ENCODE measurements around the gene ARHGEF11. TPM values are rescaled to one million over a fixed set of nuclear protein-coding genes. Genes with fewer than 3 reads are reported as not detected.

Gene ARHGEF11
- total RNA-seq, 1 experiment from 2014 or later = 38.1 TPM

DNA sequence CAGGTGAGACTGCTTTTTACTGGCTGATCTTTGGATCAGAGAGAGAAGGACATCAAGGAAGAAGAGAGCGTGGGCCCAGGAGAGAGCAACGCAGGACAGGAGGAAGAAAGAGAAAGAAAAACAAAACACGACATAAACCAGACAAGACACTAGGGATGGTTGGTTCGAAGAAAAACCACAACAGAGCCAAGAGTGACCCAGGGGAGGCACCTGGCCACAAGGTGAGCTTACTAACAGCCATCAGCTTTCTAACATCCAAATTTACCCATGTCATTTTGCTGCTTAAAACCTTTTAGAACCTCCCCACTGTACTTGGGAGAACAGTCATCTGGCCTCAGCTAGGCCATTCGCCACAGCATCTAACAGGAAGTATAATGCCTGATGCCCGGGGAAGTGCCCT is 57.8 kb downstream of the ARHGEF11 start:
- Mint-ChIP-seq H3K4me3 (no peak overlapping the region), H3K27me3 (ENCODE audit: low read depth) (no peaks in the 10 kb centered on the region), H3K9me3 (no peaks in the 10 kb centered on the region), H3K27ac (no peak overlapping the region), H3K4me1 (peaks cover 12% of the 10 kb centered on the region), H3K36me3 (peaks cover 14% of the 10 kb centered on the region)
- ATAC-seq (no peak), DNase-seq (ENCODE audit: low spot score) (no peak)
- CTCF ChIA-PET = interaction anchor here (1.2 to 1.3 kb wide), 3 partner anchors 9 to 18 kb away, joined by 3 to 5 read pairs (median 3); no protein-coding TSS in a partner anchor
- POLR2A ChIA-PET = no interaction called here
- TF ChIP-seq NFE2L1 (CRISPR knock-in tag; IDR thresholded peaks at IDR 0.05) (no peak), TCF7 (CRISPR knock-in tag; IDR thresholded peaks at IDR 0.05; ENCODE audit: low read depth) (no peak), GRHL2 (CRISPR knock-in tag; IDR thresholded peaks at IDR 0.05; ENCODE audit: insufficient replicate concordance, severe bottlenecking) (no peak), ZNF423 (CRISPR knock-in tag; IDR thresholded peaks at IDR 0.05) (no peak), KAT7 (CRISPR knock-in tag; IDR thresholded peaks at IDR 0.05; ENCODE audit: borderline replicate concordance) (no peak), JAZF1 (CRISPR knock-in tag; IDR thresholded peaks at IDR 0.05) (no peak), EMX1 (CRISPR knock-in tag; IDR thresholded peaks at IDR 0.05) (no peak), TEAD1 (CRISPR knock-in tag; IDR thresholded peaks at IDR 0.05) (no peak), HMGA2 (CRISPR knock-in tag; IDR thresholded peaks at IDR 0.05) (no peak)
- TF ChIP-seq, protein P1, sequence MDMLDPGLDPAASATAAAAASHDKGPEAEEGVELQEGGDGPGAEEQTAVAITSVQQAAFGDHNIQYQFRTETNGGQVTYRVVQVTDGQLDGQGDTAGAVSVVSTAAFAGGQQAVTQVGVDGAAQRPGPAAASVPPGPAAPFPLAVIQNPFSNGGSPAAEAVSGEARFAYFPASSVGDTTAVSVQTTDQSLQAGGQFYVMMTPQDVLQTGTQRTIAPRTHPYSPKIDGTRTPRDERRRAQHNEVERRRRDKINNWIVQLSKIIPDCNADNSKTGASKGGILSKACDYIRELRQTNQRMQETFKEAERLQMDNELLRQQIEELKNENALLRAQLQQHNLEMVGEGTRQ (CRISPR knock-in tag; IDR thresholded peaks at IDR 0.05) = no peak
- TF ChIP-seq, protein P2, sequence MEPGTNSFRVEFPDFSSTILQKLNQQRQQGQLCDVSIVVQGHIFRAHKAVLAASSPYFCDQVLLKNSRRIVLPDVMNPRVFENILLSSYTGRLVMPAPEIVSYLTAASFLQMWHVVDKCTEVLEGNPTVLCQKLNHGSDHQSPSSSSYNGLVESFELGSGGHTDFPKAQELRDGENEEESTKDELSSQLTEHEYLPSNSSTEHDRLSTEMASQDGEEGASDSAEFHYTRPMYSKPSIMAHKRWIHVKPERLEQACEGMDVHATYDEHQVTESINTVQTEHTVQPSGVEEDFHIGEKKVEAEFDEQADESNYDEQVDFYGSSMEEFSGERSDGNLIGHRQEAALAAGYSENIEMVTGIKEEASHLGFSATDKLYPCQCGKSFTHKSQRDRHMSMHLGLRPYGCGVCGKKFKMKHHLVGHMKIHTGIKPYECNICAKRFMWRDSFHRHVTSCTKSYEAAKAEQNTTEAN (CRISPR knock-in tag; IDR thresholded peaks at IDR 0.05) = no peak
- TF ChIP-seq, protein P3, sequence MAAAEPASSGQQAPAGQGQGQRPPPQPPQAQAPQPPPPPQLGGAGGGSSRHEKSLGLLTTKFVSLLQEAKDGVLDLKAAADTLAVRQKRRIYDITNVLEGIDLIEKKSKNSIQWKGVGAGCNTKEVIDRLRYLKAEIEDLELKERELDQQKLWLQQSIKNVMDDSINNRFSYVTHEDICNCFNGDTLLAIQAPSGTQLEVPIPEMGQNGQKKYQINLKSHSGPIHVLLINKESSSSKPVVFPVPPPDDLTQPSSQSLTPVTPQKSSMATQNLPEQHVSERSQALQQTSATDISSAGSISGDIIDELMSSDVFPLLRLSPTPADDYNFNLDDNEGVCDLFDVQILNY (CRISPR knock-in tag; IDR thresholded peaks at IDR 0.05) = no peak
- TF ChIP-seq, protein P4, sequence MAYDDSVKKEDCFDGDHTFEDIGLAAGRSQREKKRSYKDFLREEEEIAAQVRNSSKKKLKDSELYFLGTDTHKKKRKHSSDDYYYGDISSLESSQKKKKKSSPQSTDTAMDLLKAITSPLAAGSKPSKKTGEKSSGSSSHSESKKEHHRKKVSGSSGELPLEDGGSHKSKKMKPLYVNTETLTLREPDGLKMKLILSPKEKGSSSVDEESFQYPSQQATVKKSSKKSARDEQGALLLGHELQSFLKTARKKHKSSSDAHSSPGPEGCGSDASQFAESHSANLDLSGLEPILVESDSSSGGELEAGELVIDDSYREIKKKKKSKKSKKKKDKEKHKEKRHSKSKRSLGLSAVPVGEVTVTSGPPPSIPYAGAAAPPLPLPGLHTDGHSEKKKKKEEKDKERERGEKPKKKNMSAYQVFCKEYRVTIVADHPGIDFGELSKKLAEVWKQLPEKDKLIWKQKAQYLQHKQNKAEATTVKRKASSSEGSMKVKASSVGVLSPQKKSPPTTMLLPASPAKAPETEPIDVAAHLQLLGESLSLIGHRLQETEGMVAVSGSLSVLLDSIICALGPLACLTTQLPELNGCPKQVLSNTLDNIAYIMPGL (CRISPR knock-in tag; IDR thresholded peaks at IDR 0.05) = no peak
- TF ChIP-seq, protein P5, sequence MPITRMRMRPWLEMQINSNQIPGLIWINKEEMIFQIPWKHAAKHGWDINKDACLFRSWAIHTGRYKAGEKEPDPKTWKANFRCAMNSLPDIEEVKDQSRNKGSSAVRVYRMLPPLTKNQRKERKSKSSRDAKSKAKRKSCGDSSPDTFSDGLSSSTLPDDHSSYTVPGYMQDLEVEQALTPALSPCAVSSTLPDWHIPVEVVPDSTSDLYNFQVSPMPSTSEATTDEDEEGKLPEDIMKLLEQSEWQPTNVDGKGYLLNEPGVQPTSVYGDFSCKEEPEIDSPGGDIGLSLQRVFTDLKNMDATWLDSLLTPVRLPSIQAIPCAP (CRISPR knock-in tag; IDR thresholded peaks at IDR 0.05) = no peak
- TF ChIP-seq, protein P6, sequence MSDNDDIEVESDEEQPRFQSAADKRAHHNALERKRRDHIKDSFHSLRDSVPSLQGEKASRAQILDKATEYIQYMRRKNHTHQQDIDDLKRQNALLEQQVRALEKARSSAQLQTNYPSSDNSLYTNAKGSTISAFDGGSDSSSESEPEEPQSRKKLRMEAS (CRISPR knock-in tag; IDR thresholded peaks at IDR 0.05) = no peak
- TF ChIP-seq, protein P7, sequence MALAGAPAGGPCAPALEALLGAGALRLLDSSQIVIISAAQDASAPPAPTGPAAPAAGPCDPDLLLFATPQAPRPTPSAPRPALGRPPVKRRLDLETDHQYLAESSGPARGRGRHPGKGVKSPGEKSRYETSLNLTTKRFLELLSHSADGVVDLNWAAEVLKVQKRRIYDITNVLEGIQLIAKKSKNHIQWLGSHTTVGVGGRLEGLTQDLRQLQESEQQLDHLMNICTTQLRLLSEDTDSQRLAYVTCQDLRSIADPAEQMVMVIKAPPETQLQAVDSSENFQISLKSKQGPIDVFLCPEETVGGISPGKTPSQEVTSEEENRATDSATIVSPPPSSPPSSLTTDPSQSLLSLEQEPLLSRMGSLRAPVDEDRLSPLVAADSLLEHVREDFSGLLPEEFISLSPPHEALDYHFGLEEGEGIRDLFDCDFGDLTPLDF (CRISPR knock-in tag; IDR thresholded peaks at IDR 0.05) = no peak
- TF ChIP-seq, protein P8, sequence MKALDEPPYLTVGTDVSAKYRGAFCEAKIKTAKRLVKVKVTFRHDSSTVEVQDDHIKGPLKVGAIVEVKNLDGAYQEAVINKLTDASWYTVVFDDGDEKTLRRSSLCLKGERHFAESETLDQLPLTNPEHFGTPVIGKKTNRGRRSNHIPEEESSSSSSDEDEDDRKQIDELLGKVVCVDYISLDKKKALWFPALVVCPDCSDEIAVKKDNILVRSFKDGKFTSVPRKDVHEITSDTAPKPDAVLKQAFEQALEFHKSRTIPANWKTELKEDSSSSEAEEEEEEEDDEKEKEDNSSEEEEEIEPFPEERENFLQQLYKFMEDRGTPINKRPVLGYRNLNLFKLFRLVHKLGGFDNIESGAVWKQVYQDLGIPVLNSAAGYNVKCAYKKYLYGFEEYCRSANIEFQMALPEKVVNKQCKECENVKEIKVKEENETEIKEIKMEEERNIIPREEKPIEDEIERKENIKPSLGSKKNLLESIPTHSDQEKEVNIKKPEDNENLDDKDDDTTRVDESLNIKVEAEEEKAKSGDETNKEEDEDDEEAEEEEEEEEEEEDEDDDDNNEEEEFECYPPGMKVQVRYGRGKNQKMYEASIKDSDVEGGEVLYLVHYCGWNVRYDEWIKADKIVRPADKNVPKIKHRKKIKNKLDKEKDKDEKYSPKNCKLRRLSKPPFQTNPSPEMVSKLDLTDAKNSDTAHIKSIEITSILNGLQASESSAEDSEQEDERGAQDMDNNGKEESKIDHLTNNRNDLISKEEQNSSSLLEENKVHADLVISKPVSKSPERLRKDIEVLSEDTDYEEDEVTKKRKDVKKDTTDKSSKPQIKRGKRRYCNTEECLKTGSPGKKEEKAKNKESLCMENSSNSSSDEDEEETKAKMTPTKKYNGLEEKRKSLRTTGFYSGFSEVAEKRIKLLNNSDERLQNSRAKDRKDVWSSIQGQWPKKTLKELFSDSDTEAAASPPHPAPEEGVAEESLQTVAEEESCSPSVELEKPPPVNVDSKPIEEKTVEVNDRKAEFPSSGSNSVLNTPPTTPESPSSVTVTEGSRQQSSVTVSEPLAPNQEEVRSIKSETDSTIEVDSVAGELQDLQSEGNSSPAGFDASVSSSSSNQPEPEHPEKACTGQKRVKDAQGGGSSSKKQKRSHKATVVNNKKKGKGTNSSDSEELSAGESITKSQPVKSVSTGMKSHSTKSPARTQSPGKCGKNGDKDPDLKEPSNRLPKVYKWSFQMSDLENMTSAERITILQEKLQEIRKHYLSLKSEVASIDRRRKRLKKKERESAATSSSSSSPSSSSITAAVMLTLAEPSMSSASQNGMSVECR (CRISPR knock-in tag; IDR thresholded peaks at IDR 0.05; ENCODE audit: borderline replicate concordance) = no peak
